Karpas-422 (cell line): ENCODE data around the gene MCTP2. TPM values are rescaled to one million over a fixed set of nuclear protein-coding genes. Genes with fewer than 3 reads are reported as not detected.
A peak's percentile ranks its signal among the peaks of the same experiment; 100 is the strongest.

Source experiments
- DNase-seq: peaks from one replicate; pipeline ENCODE4 v3.0.0-alpha.2; 2015
- H2AFZ ChIP-seq: fragments of 200-600 bp; sonication (generic); 2 replicates; pipeline ENCODE4 v1.6.1; 2014; ENCODE audit warnings: antibody characterized with exemption, low read length, mixed read lengths
- H3K27ac ChIP-seq: fragments of 200-600 bp; sonication (generic); 2 replicates; pipeline ENCODE4 v1.5.1; 2014; ENCODE audit warnings: mild to moderate bottlenecking, low read length, moderate library complexity
- H3K27me3 ChIP-seq: fragments of 200-600 bp; sonication (generic); 2 replicates; pipeline ENCODE4 v1.6.1; 2014; ENCODE audit warnings: low read length, mixed read lengths
- H3K36me3 ChIP-seq: fragments of 200-600 bp; sonication (generic); 2 replicates; pipeline ENCODE4 v1.6.1; 2014; ENCODE audit warnings: low read length, mixed read lengths; ENCODE audit not compliant: insufficient read depth
- H3K4me1 ChIP-seq: fragments of 200-600 bp; sonication (generic); 2 replicates; pipeline ENCODE4 v1.6.1; 2014; ENCODE audit warnings: mild to moderate bottlenecking, low read length, mixed read lengths
- H3K4me2 ChIP-seq: fragments of 200-600 bp; sonication (generic); 2 replicates; pipeline ENCODE4 v1.6.1; 2014; ENCODE audit warnings: low read length, low read depth, mild to moderate bottlenecking; ENCODE audit not compliant: poor library complexity, severe bottlenecking
- H3K4me3 ChIP-seq: fragments of 200-600 bp; sonication (generic); 2 replicates; pipeline ENCODE4 v1.5.1; 2014; ENCODE audit warnings: mild to moderate bottlenecking, antibody characterized with exemption, low read length, mixed read lengths
- H3K79me2 ChIP-seq: fragments of 200-600 bp; sonication (generic); 2 replicates; pipeline ENCODE4 v1.6.1; 2014; ENCODE audit warnings: mild to moderate bottlenecking, low read length, mixed read lengths
- H3K9ac ChIP-seq: fragments of 200-600 bp; sonication (generic); 2 replicates; pipeline ENCODE4 v1.6.0; 2014; ENCODE audit warnings: low read length
- H3K9me2 ChIP-seq: fragments of 200-600 bp; sonication (generic), shearing (Covaris generic); replicated peaks from 2 replicates; pipeline ENCODE4 v1.6.0; 2014; ENCODE audit warnings: mild to moderate bottlenecking, low read length, moderate library complexity; ENCODE audit not compliant: insufficient read depth
- H3K9me3 ChIP-seq: fragments of 300-700, 200-600 bp; sonication (generic); 2 replicates; pipeline ENCODE4 v1.6.1; 2014; ENCODE audit warnings: low read length, mixed read lengths
- H4K20me1 ChIP-seq: fragments of 200-600 bp; sonication (generic); 2 replicates; pipeline ENCODE4 v1.6.1; 2014; ENCODE audit warnings: mild to moderate bottlenecking, antibody characterized with exemption, low read length, low read depth; ENCODE audit not compliant: insufficient read depth
- total RNA-seq: library from RNA; depleted of rRNA; stranded (reverse); fragments of >200 nt; shearing (Covaris generic); gene quantifications from 2 replicates; pipeline ENCODE4 v1.2.3, GENCODE V29; 2014; ENCODE audit warnings: low replicate concordance

The MCTP2 gene
- total RNA-seq, 1 experiment from 2014 or later: 58.9 TPM

DNA sequence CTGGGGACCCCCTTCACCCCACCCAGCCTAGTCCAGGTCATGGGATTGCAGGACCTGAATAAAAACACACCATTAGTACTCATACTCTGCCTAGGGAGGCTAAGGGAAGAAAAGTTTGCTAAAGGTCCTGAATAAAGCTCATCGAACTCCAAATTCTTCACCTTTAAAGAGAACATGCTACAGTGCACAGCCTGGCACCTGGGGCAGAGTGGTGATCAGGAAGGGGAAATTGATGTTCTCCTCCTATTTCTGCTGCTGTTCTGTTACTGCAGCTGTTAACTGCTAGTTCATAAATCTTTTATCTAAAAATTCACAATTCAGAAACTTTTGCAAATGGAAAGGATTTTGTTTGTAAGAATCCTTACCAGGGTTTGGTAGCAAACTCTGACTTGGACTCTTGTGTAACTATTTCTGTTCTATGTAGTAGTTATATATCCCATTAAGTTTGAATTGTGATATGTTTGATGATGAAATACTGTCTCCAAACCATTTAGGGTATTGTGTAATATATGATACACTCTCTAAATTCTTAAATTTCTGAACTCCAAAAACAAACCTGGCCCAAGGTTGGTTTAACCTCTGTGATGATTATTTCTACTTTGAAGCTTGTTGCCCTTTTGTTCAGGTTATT is 27.9 kb downstream of the MCTP2 start:
- Histone ChIP-seq H4K20me1 (no peaks in the 10 kb centered on the region), H3K36me3 (no peaks in the 10 kb centered on the region), H3K4me1 (peaks cover 98% of the 10 kb centered on the region), H2AFZ (no peak overlapping the region), H3K9me2 (no peaks in the 10 kb centered on the region), H3K27ac (peak overlapping the region; percentile 98), H3K9ac (peak overlapping the region; percentile 64), H3K27me3 (no peaks in the 10 kb centered on the region), H3K79me2 (peaks cover 71% of the 10 kb centered on the region), H3K9me3 (no peaks in the 10 kb centered on the region), H3K4me3 (peak overlapping the region; percentile 39), H3K4me2 (peak overlapping the region; percentile 74)
- DNase-seq: peak; percentile 67

DNA sequence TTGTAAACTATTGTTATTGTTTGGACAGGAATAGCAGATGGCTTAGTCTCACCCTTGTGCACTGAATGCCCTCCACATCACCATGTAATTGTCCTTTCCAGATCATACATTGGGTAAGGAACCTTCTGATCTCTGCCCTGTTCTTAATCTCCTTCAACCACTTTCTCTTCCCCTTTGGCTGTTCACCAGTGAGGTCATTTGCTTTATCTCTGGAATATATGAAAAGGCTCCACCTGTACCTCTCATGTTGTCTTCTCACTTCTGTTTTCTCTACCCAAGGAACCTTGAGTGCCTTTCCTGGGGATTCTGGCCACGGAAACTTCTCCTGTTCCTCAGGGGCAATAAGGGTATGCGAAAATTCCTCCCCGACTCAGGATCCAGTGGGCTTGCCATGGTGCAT is 28.5 kb downstream of the MCTP2 start:
- H4K20me1 ChIP-seq: no peaks in the 10 kb centered on the region
- DNase-seq: peak; percentile 81
- H2AFZ ChIP-seq: no peak overlapping the region
- peak overlapping the region; percentile 74 for H3K4me2 ChIP-seq
- H3K4me1 ChIP-seq: peaks cover 95% of the 10 kb centered on the region
- no peaks in the 10 kb centered on the region for H3K9me2 ChIP-seq
- H3K27me3 ChIP-seq: no peaks in the 10 kb centered on the region
- H3K79me2 ChIP-seq: peaks cover 70% of the 10 kb centered on the region
- peak overlapping the region; percentile 98 for H3K27ac ChIP-seq
- no peaks in the 10 kb centered on the region for H3K9me3 ChIP-seq
- 0 out of 2 replicates have a peak, but pooled peaks cover under 1% of the 10 kb centered on the region for H3K36me3 ChIP-seq
- H3K4me3 ChIP-seq: peak overlapping the region; percentile 39
- peak overlapping the region; percentile 64 for H3K9ac ChIP-seq

- no peaks in the 10 kb centered on the region for H3K9me3 ChIP-seq
- H3K79me2 ChIP-seq: peaks cover 68% of the 10 kb centered on the region
- peak overlapping the region; percentile 98 for H3K27ac ChIP-seq
- H4K20me1 ChIP-seq: no peaks in the 10 kb centered on the region
- H3K4me3 ChIP-seq: no peak overlapping the region
- no peaks in the 10 kb centered on the region for H3K9me2 ChIP-seq
- H3K4me2 ChIP-seq: peak overlapping the region; percentile 48
- no peaks in the 10 kb centered on the region for H3K27me3 ChIP-seq
- no peak for DNase-seq
- no peak overlapping the region for H2AFZ ChIP-seq
- 0 out of 2 replicates have a peak, but pooled peaks cover 4% of the 10 kb centered on the region for H3K36me3 ChIP-seq
- peaks cover 94% of the 10 kb centered on the region for H3K4me1 ChIP-seq
- H3K9ac ChIP-seq: no peak overlapping the region
Measured at GRCh38 chr15:94262201-94262600, 30.8 kb downstream of the MCTP2 start.

- no peak overlapping the region for H2AFZ ChIP-seq
- H4K20me1 ChIP-seq: no peaks in the 10 kb centered on the region
- H3K9me3 ChIP-seq: no peaks in the 10 kb centered on the region
- H3K79me2 ChIP-seq: peaks cover 76% of the 10 kb centered on the region
- H3K36me3 ChIP-seq: 0 out of 2 replicates have a peak, but pooled peaks cover 4% of the 10 kb centered on the region
- peak overlapping the region; percentile 48 for H3K4me2 ChIP-seq
- H3K9ac ChIP-seq: peak overlapping the region; percentile 32
- no peaks in the 10 kb centered on the region for H3K9me2 ChIP-seq
- H3K27ac ChIP-seq: peak overlapping the region; percentile 98
- peaks cover 81% of the 10 kb centered on the region for H3K4me1 ChIP-seq
- peak overlapping the region; percentile 12; the same call in 1 of the 2 replicates for H3K4me3 ChIP-seq
- no peaks in the 10 kb centered on the region for H3K27me3 ChIP-seq
- DNase-seq: peak; percentile 52
Measured at GRCh38 chr15:94263341-94264273, 32.2 kb downstream of the MCTP2 start.

- Histone ChIP-seq H3K27ac (peak overlapping the region; percentile 58), H3K9ac (no peak overlapping the region), H2AFZ (no peak overlapping the region), H3K79me2 (peaks cover 87% of the 10 kb centered on the region), H3K9me2 (no peaks in the 10 kb centered on the region), H3K9me3 (no peaks in the 10 kb centered on the region), H4K20me1 (no peaks in the 10 kb centered on the region), H3K4me1 (peaks cover 79% of the 10 kb centered on the region), H3K4me2 (no peak overlapping the region), H3K4me3 (no peak overlapping the region), H3K36me3 (0 out of 2 replicates have a peak, but pooled peaks cover 4% of the 10 kb centered on the region), H3K27me3 (no peaks in the 10 kb centered on the region)
- DNase-seq: no peak
Measured at GRCh38 chr15:94265009-94265408, 33.6 kb downstream of the MCTP2 start.

DNA sequence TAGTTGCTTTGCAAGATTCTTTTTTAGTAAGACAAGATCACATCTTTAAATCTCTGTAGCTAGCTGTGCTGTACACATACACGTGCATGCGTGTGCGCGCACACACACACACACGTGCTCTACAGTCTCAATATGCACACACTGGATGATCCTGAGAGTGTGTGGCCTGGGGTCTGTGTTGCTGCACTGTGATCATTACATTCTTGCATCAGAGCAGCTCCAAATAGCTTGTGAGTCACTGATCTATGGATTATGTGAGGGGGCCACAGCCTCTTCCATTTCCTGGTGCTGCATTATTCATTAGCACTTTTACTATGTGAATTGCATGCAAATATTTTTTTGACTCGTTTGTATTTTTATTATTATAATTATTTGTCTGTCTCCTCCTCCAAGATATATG is 34.6 kb downstream of the MCTP2 start:
- Histone ChIP-seq H4K20me1 (no peaks in the 10 kb centered on the region), H3K4me3 (no peak overlapping the region), H3K79me2 (peaks cover 87% of the 10 kb centered on the region), H3K27me3 (no peaks in the 10 kb centered on the region), H3K9me2 (no peaks in the 10 kb centered on the region), H3K27ac (peak overlapping the region; percentile 19), H2AFZ (no peak overlapping the region), H3K36me3 (0 out of 2 replicates have a peak, but pooled peaks cover 4% of the 10 kb centered on the region), H3K9ac (no peak overlapping the region), H3K4me1 (peaks cover 79% of the 10 kb centered on the region), H3K4me2 (no peak overlapping the region), H3K9me3 (no peaks in the 10 kb centered on the region)
- no peak for DNase-seq

- H3K4me2 ChIP-seq: no peak overlapping the region
- no peak overlapping the region for H2AFZ ChIP-seq
- H3K9me2 ChIP-seq: no peaks in the 10 kb centered on the region
- H3K27ac ChIP-seq: peak overlapping the region; percentile 19; the same call in 1 of the 2 replicates
- H3K27me3 ChIP-seq: no peaks in the 10 kb centered on the region
- H3K4me3 ChIP-seq: no peak overlapping the region
- no peaks in the 10 kb centered on the region for H4K20me1 ChIP-seq
- H3K36me3 ChIP-seq: 0 out of 2 replicates have a peak, but pooled peaks cover 4% of the 10 kb centered on the region
- DNase-seq: no peak
- H3K4me1 ChIP-seq: peaks cover 79% of the 10 kb centered on the region
- H3K9ac ChIP-seq: no peak overlapping the region
- H3K79me2 ChIP-seq: peaks cover 87% of the 10 kb centered on the region
- H3K9me3 ChIP-seq: no peaks in the 10 kb centered on the region
Measured at GRCh38 chr15:94266789-94267188, 35.4 kb downstream of the MCTP2 start.

GRCh38 chr15:94269954-94270353 is 38.6 kb downstream of the MCTP2 start:
- no peak overlapping the region for H3K4me3 ChIP-seq
- peaks cover 76% of the 10 kb centered on the region for H3K4me1 ChIP-seq
- H3K9me3 ChIP-seq: no peaks in the 10 kb centered on the region
- no peak for DNase-seq
- H3K36me3 ChIP-seq: 0 out of 2 replicates have a peak, but pooled peaks cover 3% of the 10 kb centered on the region
- H3K4me2 ChIP-seq: no peak overlapping the region
- no peaks in the 10 kb centered on the region for H4K20me1 ChIP-seq
- no peaks in the 10 kb centered on the region for H3K27me3 ChIP-seq
- no peak overlapping the region for H3K9ac ChIP-seq
- H3K79me2 ChIP-seq: peaks cover 88% of the 10 kb centered on the region
- H3K9me2 ChIP-seq: no peaks in the 10 kb centered on the region
- H3K27ac ChIP-seq: peak overlapping the region; percentile 37
- no peak overlapping the region for H2AFZ ChIP-seq
